HG03103 (cell line): Measurements from ENCODE around the gene TAB3.
A peak's percentile ranks its signal among the peaks of the same experiment; 100 is the strongest.

Source experiments
- ATAC-seq: cut with Tn5 transposase; IDR thresholded peaks from one replicate; pipeline ENCODE4 v1.9.1; 2021; ENCODE audit warnings: low read depth; ENCODE audit not compliant: unreplicated experiment

Gene TAB3

GRCh38 chrX:30887288-30887687, 1.8 kb downstream of the TAB3 start:
- no peak for ATAC-seq

- no peak for ATAC-seq
Observed at GRCh38 chrX:30885136-30885535, 3.9 kb downstream of the TAB3 start.

- ATAC-seq = no peak
Observed at GRCh38 chrX:30883138-30883537, 5.9 kb downstream of the TAB3 start.

- no peak for ATAC-seq
Observed at GRCh38 chrX:30881797-30882196, 7.3 kb downstream of the TAB3 start.

GRCh38 chrX:30881390-30881789, 7.7 kb downstream of the TAB3 start:
- no peak for ATAC-seq

- no peak for ATAC-seq
Observed at GRCh38 chrX:30880058-30880457, 9.0 kb downstream of the TAB3 start.

- ATAC-seq = no peak
Observed at GRCh38 chrX:30876367-30876766, 12.7 kb downstream of the TAB3 start.

GRCh38 chrX:30875957-30876356, 13.1 kb downstream of the TAB3 start:
- ATAC-seq = no peak

- ATAC-seq = no peak
Observed at GRCh38 chrX:30874851-30875250, 14.2 kb downstream of the TAB3 start.

- no peak for ATAC-seq
Observed at GRCh38 chrX:30870572-30870971, 18.5 kb downstream of the TAB3 start.

GRCh38 chrX:30865612-30866011, 23.4 kb downstream of the TAB3 start:
- no peak for ATAC-seq

- no peak for ATAC-seq
Observed at GRCh38 chrX:30865015-30865414, 24.0 kb downstream of the TAB3 start.

- ATAC-seq = no peak
Observed at GRCh38 chrX:30864383-30864785, 24.7 kb downstream of the TAB3 start.

- ATAC-seq = no peak
Observed at GRCh38 chrX:30863974-30864373, 25.1 kb downstream of the TAB3 start.

GRCh38 chrX:30858098-30858497, 31.0 kb downstream of the TAB3 start:
- no peak for ATAC-seq

- ATAC-seq = no peak
Observed at GRCh38 chrX:30851449-30851848, 37.6 kb downstream of the TAB3 start.

GRCh38 chrX:30835373-30835772, 53.7 kb downstream of the TAB3 start:
- ATAC-seq = no peak

- no peak for ATAC-seq
Observed at GRCh38 chrX:30833896-30834295, 55.2 kb downstream of the TAB3 start.

- ATAC-seq = no peak
Observed at GRCh38 chrX:30831082-30831481, 58.0 kb downstream of the TAB3 start.

GRCh38 chrX:30830326-30830943, 58.6 kb downstream of the TAB3 start:
- ATAC-seq = no peak

- ATAC-seq = no peak
Observed at GRCh38 chrX:30824275-30824674, 64.8 kb downstream of the TAB3 start.

GRCh38 chrX:30822764-30823163, 66.3 kb downstream of the TAB3 start:
- ATAC-seq = no peak

- ATAC-seq = peak; percentile 70
Observed at GRCh38 chrX:30822068-30822681, 66.9 kb downstream of the TAB3 start.
